H1 (cell line): ENCODE results near the gene DOK3. TPM values are rescaled to one million over a fixed set of nuclear protein-coding genes. Genes with fewer than 3 reads are reported as not detected.

ENCODE experiments used
- CTCF ChIA-PET: fragments of 300-600 bp; sonication (Branson Sonifier 250); formaldehyde crosslinking; loops from one replicate; lab custom pipeline; 2021; ENCODE audit not compliant: partially characterized antibody; lab: Charles Lee
- POLR2A ChIA-PET: fragments of 300-600 bp; sonication (Branson Sonifier 250); formaldehyde crosslinking; loops from one replicate; lab custom pipeline; 2021; ENCODE audit warnings: inconsistent platforms; ENCODE audit not compliant: partially characterized antibody; lab: Charles Lee
- DNase-seq, 2 experiments: peaks; one replicate each; pipeline versions ENCODE4 v3.0.0 to v3.0.0-alpha.2; 2010 to 2022; ENCODE audit warnings: low spot score in 2 of 2, low read depth in 1 of 2, mixed read lengths in 1 of 2
- FAIRE-seq: peaks from 2 replicates; lab custom pipeline; 2011; peaks lifted over from hg19 to GRCh38; lab: Jason Lieb, UNC
- H2AFZ ChIP-seq: 2 replicates; pipeline ENCODE4 v1.8.1; 2012; ENCODE audit warnings: low read length, inconsistent platforms
- H2AK5ac ChIP-seq: 2 replicates; pipeline ENCODE4 v1.6.1; 2013; ENCODE audit warnings: low read depth, low read length
- H2BK120ac ChIP-seq: replicated peaks from 2 replicates; pipeline ENCODE3; 2013; ENCODE audit warnings: low read depth, low read length, inconsistent platforms
- H2BK12ac ChIP-seq: 2 replicates; pipeline ENCODE4 v1.6.1; 2013; ENCODE audit warnings: low read depth, low read length
- H2BK15ac ChIP-seq: 2 replicates; pipeline ENCODE4 v1.6.1; 2013; ENCODE audit warnings: low read length
- H2BK20ac ChIP-seq: 2 replicates; pipeline ENCODE4 v1.6.1; 2013; ENCODE audit warnings: low read length
- H2BK5ac ChIP-seq: 2 replicates; pipeline ENCODE4 v1.6.1; 2013; ENCODE audit warnings: low read depth, low read length
- H3K14ac ChIP-seq: 2 replicates; pipeline ENCODE4 v1.6.1; 2013; ENCODE audit warnings: inconsistent platforms; ENCODE audit not compliant: insufficient read length
- H3K18ac ChIP-seq: 2 replicates; pipeline ENCODE4 v1.6.1; 2013; ENCODE audit warnings: low read length; ENCODE audit errors: extremely low read depth
- H3K23ac ChIP-seq: 2 replicates; pipeline ENCODE4 v1.6.1; 2013; ENCODE audit warnings: inconsistent platforms; ENCODE audit not compliant: insufficient read length
- H3K23me2 ChIP-seq: 2 replicates; pipeline ENCODE4 v1.6.1; 2013; ENCODE audit warnings: low read depth, low read length
- H3K27ac ChIP-seq: 2 replicates; pipeline ENCODE4 v1.6.1; 2011; ENCODE audit warnings: low read depth, low read length, inconsistent platforms
- H3K27me3 ChIP-seq, 4 experiments: replicated peaks in 1 of 4; 1 replicate in 1 of 4; 2 replicates in 3 of 4; pipeline versions ENCODE4 v1.6.1 to v1.8.1; 2011 to 2013; ENCODE audit warnings: low read length in 3 of 4, mild to moderate bottlenecking in 3 of 4, inconsistent platforms in 2 of 4, mixed read lengths in 2 of 4, moderate library complexity in 1 of 4; ENCODE audit not compliant: control insufficient read depth in 3 of 4, insufficient read depth in 3 of 4; ENCODE audit errors: extremely low read depth in 1 of 4
- H3K36me3 ChIP-seq, 4 experiments: 2 replicates each; pipeline versions ENCODE4 v1.6.1 to v1.8.1; 2011 to 2013; ENCODE audit warnings: mild to moderate bottlenecking in 4 of 4, low read length in 3 of 4, moderate library complexity in 2 of 4, control low read depth in 1 of 4, inconsistent platforms in 1 of 4; ENCODE audit not compliant: insufficient read depth in 4 of 4, control insufficient read depth in 2 of 4
- H3K4ac ChIP-seq: replicated peaks from 2 replicates; pipeline ENCODE3; 2013; ENCODE audit warnings: low read length, low read depth, mixed read lengths, inconsistent platforms; ENCODE audit not compliant: insufficient read length
- H3K4me1 ChIP-seq, 4 experiments: replicated peaks in 1 of 4; 1 replicate in 1 of 4; 2 replicates in 3 of 4; pipeline versions ENCODE4 v1.6.1 to v1.8.1; 2011 to 2013; ENCODE audit warnings: low read length in 3 of 4, inconsistent platforms in 2 of 4, mixed read lengths in 1 of 4; ENCODE audit not compliant: insufficient read depth in 4 of 4, control insufficient read depth in 3 of 4
- H3K4me2 ChIP-seq, 2 experiments: 2 replicates each; pipeline versions ENCODE4 v1.6.1 to v1.8.1; 2011 to 2013; ENCODE audit warnings: low read depth in 2 of 2, low read length in 2 of 2, control low read depth in 1 of 2, inconsistent platforms in 1 of 2, mild to moderate bottlenecking in 1 of 2; ENCODE audit not compliant: insufficient read depth in 1 of 2
- H3K4me3 ChIP-seq, 4 experiments: fragments of 200-600, 300-600 bp in 1 of 4; sonication (generic), shearing (Covaris generic), sonication (Bioruptor Twin) in 1 of 4; 2 replicates each; pipeline versions ENCODE4 v1.5.1 to v1.8.1; 2011 to 2016; ENCODE audit warnings: low read length in 4 of 4, low read depth in 3 of 4, control low read depth in 2 of 4, inconsistent platforms in 2 of 4, mild to moderate bottlenecking in 2 of 4, mixed read lengths in 1 of 4, moderate library complexity in 1 of 4; ENCODE audit not compliant: insufficient read depth in 2 of 4; ENCODE audit errors: extremely low read depth in 1 of 4
- H3K56ac ChIP-seq: replicated peaks from 2 replicates; pipeline ENCODE3; 2013; ENCODE audit warnings: low read depth, mild to moderate bottlenecking, mixed read lengths, low read length, inconsistent platforms; ENCODE audit not compliant: insufficient read length
- H3K79me1 ChIP-seq: 2 replicates; pipeline ENCODE4 v1.6.1; 2013; ENCODE audit warnings: low read depth, low read length, control low read depth
- H3K79me2 ChIP-seq, 2 experiments: 2 replicates each; pipeline versions ENCODE4 v1.6.1 to v1.8.1; 2012 to 2013; ENCODE audit warnings: low read length in 2 of 2, mild to moderate bottlenecking in 2 of 2, inconsistent platforms in 1 of 2; ENCODE audit not compliant: insufficient read depth in 2 of 2, control insufficient read depth in 1 of 2
- H3K9ac ChIP-seq, 4 experiments: replicated peaks in 1 of 4; 1 replicate in 1 of 4; 2 replicates in 3 of 4; pipeline versions ENCODE4 v1.6.1 to v1.8.1; 2011 to 2013; ENCODE audit warnings: low read depth in 3 of 4, low read length in 3 of 4, control low read depth in 2 of 4, mild to moderate bottlenecking in 2 of 4, moderate library complexity in 2 of 4, inconsistent platforms in 1 of 4; ENCODE audit errors: extremely low read depth in 1 of 4
- H3K9me3 ChIP-seq, 2 experiments: 2 replicates each; pipeline versions ENCODE4 v1.6.1 to v1.8.1; 2012 to 2013; ENCODE audit warnings: mild to moderate bottlenecking in 2 of 2, moderate library complexity in 2 of 2, control low read depth in 1 of 2, inconsistent platforms in 1 of 2, low read depth in 1 of 2, low read length in 1 of 2, mixed read lengths in 1 of 2; ENCODE audit not compliant: insufficient read depth in 2 of 2
- H4K20me1 ChIP-seq, 2 experiments: replicated peaks in 1 of 2; 2 replicates each; pipeline versions ENCODE3 to v1.8.1; 2011 to 2013; ENCODE audit warnings: inconsistent platforms in 2 of 2, low read length in 2 of 2, mild to moderate bottlenecking in 1 of 2; ENCODE audit not compliant: insufficient read depth in 2 of 2, control insufficient read depth in 1 of 2
- H4K5ac ChIP-seq: 2 replicates; pipeline ENCODE4 v1.6.1; 2013; ENCODE audit warnings: low read length, low read depth, mixed read lengths, inconsistent platforms; ENCODE audit not compliant: insufficient read length
- H4K8ac ChIP-seq: 2 replicates; pipeline ENCODE4 v1.8.0; 2013; ENCODE audit warnings: mild to moderate bottlenecking, moderate library complexity, low read length, inconsistent platforms; ENCODE audit not compliant: insufficient read depth; ENCODE audit errors: extremely low read depth
- H4K91ac ChIP-seq: replicated peaks from 2 replicates; pipeline ENCODE3; 2013; ENCODE audit warnings: low read length, mixed read lengths, inconsistent platforms; ENCODE audit not compliant: insufficient read length
- BRCA1 ChIP-seq: IDR thresholded peaks from 2 replicates; pipeline ENCODE4 v1.6.1; 2012; ENCODE audit warnings: low read depth, low read length, improper control_type of control experiment
- CBX8 ChIP-seq: fragments of 300-800, 300-1000 bp; sonication (generic); IDR thresholded peaks from 2 replicates; pipeline ENCODE4 v1.7.1; 2016; ENCODE audit warnings: low read depth, low read length, borderline replicate concordance
- WGBS, 2 experiments: shearing (Covaris generic) in 1 of 2; methylation state at CpG; one replicate each; pipeline versions ENCODE4 v1.1.6 to v1.1.7; 2013 to 2015; ENCODE audit warnings: low lambda C conversion rate in 2 of 2, mixed read lengths in 2 of 2, inconsistent platforms in 1 of 2, low coverage in 1 of 2, missing lambda C conversion rate in 1 of 2; ENCODE audit not compliant: insufficient replicate concordance in 2 of 2, insufficient coverage in 1 of 2, insufficient read length in 1 of 2; ENCODE audit errors: extremely low coverage in 1 of 2, missing lambda C conversion rate in 1 of 2; 5-methylcytosine and 5-hydroxymethylcytosine counted together
- polyA plus RNA-seq, 7 experiments: library from polyadenylated mRNA; depleted of rRNA in 3 of 7; stranded (reverse) in 5 of 7; unstranded in 2 of 7; fragments of >200 nt in 5 of 7; fragments of 200-250 nt in 2 of 7; gene quantifications; 1 replicate in 5 of 7; 2 replicates in 1 of 7; 4 replicates in 1 of 7; pipeline versions ENCODE4 v1.2.1 to v1.2.3, GENCODE V29; 2011 to 2013; ENCODE audit warnings: missing spikeins in 2 of 7, mixed read lengths in 2 of 7
- total RNA-seq: library from RNA; stranded (reverse); fragmentation: NEBNext Ultra II Directional; extraction: Animal tissue kit (Norgen Biotek cat#: 25700); gene quantifications from 2 replicates; pipeline ENCODE4 v1.2.1, GENCODE V29; 2021
- TF ChIP-seq, protein P1 (sequence below), 3 experiments: IDR thresholded peaks; 1 replicate in 2 of 3; 2 replicates in 1 of 3; pipeline versions ENCODE4 v1.5.1 to v1.6.1; 2011; ENCODE audit warnings: low read length in 3 of 3, mild to moderate bottlenecking in 3 of 3, inconsistent platforms in 2 of 3, low read depth in 1 of 3, moderate library complexity in 1 of 3; ENCODE audit not compliant: insufficient read depth in 1 of 3; ENCODE audit errors: control extremely low read depth in 1 of 3

Gene DOK3
- total and polyA plus RNA-seq, 2 of the 8 experiments (the other 6 are each of a cell fraction or from before 2014, with no cell fraction given), result 4.2 to 6.4 TPM

DNA sequence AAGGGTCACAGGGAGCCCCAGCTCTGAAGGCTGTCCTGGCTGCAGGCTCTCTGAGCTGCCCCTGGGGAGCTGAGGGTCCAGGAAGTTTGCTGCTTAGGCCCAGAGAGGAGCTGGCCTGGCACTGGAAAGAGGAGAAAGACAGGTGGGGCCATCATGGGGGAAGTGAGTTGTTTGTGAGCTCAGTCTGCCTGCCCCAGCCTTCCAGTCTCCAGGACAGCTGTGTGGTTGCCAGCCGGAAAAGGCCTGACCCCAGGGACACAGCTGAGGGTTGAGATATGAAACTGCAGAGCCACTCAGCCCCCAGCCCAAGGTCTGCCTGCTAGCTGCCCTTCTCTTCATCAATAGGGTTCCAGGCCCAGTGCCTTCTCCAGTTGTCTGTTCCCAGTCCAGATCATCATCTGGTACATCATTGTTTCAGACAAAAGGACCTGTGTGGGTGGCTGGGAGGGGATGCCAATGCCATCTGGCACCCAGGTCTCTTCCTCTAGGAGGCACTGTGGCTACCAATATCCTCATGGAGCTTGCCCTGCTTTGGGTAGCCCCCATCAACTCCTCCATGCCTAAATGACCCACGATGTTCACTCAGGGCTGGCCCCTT lies 11.4 kb upstream of the DOK3 start:
- no peak overlapping the region for H3K4me2 ChIP-seq
- no peak overlapping the region for H3K27ac ChIP-seq
- H3K4me1 ChIP-seq, result peaks cover 0 to 3% (median 1%) of the 10 kb centered on the region in 4 experiments; a peak in 4 of 7 replicates
- H3K9me3 ChIP-seq, result no peaks in the 10 kb centered on the region
- H2AK5ac ChIP-seq, result no peak overlapping the region
- H2BK20ac ChIP-seq, result no peak overlapping the region
- H2AFZ ChIP-seq, result no peak overlapping the region
- H2BK12ac ChIP-seq, result no peak overlapping the region
- H3K23me2 ChIP-seq, result peaks cover 7% of the 10 kb centered on the region
- no peak overlapping the region for H2BK15ac ChIP-seq
- no peak overlapping the region for H3K56ac ChIP-seq
- FAIRE-seq, result no peak
- H4K5ac ChIP-seq, result no peak overlapping the region
- H4K91ac ChIP-seq, result no peak overlapping the region
- peaks cover 3% of the 10 kb centered on the region; the same call in 1 of the 2 replicates for H3K79me1 ChIP-seq
- DNase-seq, result no peak
- no peak overlapping the region for H3K14ac ChIP-seq
- POLR2A ChIA-PET, result interaction anchor here (0.8 to 5.0 kb wide), 5 partner anchors 9 to 43 kb away, joined by 3 to 11 read pairs (median 5); no protein-coding TSS in a partner anchor
- H3K4me3 ChIP-seq, result no peak overlapping the region
- no peak overlapping the region for H2BK5ac ChIP-seq
- H2BK120ac ChIP-seq, result no peak overlapping the region
- CTCF ChIA-PET, result interaction anchor here (0.5 to 1.7 kb wide), 12 partner anchors 9 to 1560 kb away, joined by 3 to 7 read pairs (median 3); no protein-coding TSS in a partner anchor
- H3K4ac ChIP-seq, result no peak overlapping the region
- TF ChIP-seq, protein P1, sequence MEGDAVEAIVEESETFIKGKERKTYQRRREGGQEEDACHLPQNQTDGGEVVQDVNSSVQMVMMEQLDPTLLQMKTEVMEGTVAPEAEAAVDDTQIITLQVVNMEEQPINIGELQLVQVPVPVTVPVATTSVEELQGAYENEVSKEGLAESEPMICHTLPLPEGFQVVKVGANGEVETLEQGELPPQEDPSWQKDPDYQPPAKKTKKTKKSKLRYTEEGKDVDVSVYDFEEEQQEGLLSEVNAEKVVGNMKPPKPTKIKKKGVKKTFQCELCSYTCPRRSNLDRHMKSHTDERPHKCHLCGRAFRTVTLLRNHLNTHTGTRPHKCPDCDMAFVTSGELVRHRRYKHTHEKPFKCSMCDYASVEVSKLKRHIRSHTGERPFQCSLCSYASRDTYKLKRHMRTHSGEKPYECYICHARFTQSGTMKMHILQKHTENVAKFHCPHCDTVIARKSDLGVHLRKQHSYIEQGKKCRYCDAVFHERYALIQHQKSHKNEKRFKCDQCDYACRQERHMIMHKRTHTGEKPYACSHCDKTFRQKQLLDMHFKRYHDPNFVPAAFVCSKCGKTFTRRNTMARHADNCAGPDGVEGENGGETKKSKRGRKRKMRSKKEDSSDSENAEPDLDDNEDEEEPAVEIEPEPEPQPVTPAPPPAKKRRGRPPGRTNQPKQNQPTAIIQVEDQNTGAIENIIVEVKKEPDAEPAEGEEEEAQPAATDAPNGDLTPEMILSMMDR (IDR thresholded peaks at IDR 0.05; ENCODE audit: control extremely low read depth in 1 of 3, insufficient read depth in 1 of 3, low read depth in 1 of 3, low read length in 3 of 3), result peak in 1 of 3 experiments; percentile 38; a peak in 1 of 4 replicates
- no peak for TF ChIP-seq BRCA1
- no peak for TF ChIP-seq CBX8
- H4K20me1 ChIP-seq, result peaks cover 7 to 10% of the 10 kb centered on the region in 2 experiments
- no peak overlapping the region for H4K8ac ChIP-seq
- peaks cover 18 to 42% (median 30%) of the 10 kb centered on the region in 4 experiments; a peak in 7 of 8 replicates for H3K36me3 ChIP-seq
- H3K27me3 ChIP-seq, result no peaks in the 10 kb centered on the region
- H3K79me2 ChIP-seq, result peaks cover 0 to 4% of the 10 kb centered on the region in 2 experiments; a peak in 1 of 4 replicates
- WGBS, 2 experiments, result 83% methylated on average over 2 of the region's 2 CpGs; no CpG with 5 or more reads in 1 of the 2 experiments
- no peak overlapping the region for H3K18ac ChIP-seq
- no peak overlapping the region for H3K23ac ChIP-seq
- no peak overlapping the region for H3K9ac ChIP-seq
